Fibroblast of peridontal ligament (primary cell): ENCODE data around the gene DTX1.

Source experiments
- DNase-seq: peaks from one replicate; pipeline ENCODE4 v3.0.0-alpha.2; 2010; ENCODE audit errors: extremely low read depth

DTX1 gene

DNA sequence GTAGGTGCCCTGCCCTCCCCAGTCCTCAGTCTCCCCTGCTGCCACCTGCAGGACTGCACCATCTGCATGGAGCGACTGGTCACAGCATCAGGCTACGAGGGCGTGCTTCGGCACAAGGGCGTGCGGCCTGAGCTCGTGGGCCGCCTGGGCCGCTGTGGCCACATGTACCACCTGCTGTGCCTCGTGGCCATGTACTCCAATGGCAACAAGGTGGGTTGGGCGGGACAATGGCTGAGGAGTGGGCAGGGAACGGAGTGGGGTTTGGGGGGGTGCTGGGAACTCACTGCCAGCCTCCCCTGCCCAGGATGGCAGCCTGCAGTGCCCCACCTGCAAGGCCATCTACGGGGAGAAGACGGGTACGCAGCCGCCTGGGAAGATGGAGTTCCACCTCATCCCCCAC lies 38.2 kb downstream of the DTX1 start:
- no peak for DNase-seq

DNA sequence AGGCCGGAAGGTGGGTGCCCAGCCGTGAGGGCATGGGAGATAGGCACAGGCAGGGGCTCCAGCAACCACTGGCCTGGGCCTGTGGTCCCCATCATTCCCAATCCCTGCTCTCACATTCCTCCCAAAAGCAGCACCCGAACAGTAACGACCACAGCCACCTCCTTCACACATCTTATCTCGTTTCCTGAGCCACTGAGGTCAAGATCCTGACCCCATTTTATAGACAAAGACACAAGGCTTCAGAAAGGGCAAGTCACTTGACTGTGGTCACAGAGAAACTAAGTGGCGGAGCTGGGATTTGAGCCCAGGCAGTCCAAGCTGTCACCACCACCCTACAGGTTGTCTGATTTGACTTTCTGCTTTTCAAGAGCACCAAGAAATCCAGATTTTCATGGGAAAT lies 38.9 kb downstream of the DTX1 start:
- no peak for DNase-seq

- DNase-seq: no peak
Observed at GRCh38 chr12:113096675-113097461, 40.3 kb downstream of the DTX1 start.

- peak; percentile 15 for DNase-seq
Observed at GRCh38 chr12:113097716-113098440, 41.3 kb downstream of the DTX1 start.

- peak; percentile 74 for DNase-seq
Observed at GRCh38 chr12:113098441-113099028, 42.0 kb downstream of the DTX1 start.

DNA sequence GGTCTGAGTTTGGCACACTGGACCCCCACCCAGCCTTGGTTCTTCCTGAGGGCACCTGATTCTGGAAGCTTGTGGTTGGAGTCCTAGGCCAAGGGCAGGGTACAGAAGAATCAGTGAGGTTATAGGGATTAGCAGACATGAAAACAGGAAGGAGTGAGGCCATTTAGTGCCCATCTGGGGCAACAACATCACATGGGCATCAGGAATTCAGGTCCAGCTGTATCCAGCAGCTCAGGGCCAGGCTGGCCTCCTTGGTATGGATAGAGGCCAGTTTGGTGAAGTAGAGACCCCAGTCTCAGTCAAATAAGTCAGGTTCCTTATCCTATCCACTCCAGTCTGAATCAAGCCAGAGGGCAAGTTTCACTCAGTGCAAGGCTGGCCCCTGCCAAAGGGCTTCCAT lies 42.8 kb downstream of the DTX1 start:
- no peak for DNase-seq

DNA sequence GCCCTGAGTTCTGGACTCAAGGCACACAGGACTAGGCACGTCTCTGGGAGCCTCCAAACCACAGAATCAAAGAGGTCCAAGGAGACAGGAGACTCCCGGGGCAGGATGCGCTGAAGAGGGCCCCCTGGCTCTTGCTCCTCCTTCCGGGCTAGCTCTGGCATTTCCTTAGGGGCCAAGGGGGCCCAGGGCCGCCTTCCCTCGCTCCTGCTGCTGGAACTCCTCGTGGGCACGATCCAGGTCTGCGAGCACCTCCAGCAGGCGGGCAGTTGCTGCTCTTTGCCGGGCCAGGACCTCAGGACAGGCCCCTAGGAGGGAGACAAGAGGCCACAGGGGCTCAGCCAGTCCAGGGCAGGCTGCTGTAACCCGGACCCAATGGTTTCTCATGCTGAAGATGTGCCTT lies 43.2 kb downstream of the DTX1 start:
- DNase-seq: no peak

DNA sequence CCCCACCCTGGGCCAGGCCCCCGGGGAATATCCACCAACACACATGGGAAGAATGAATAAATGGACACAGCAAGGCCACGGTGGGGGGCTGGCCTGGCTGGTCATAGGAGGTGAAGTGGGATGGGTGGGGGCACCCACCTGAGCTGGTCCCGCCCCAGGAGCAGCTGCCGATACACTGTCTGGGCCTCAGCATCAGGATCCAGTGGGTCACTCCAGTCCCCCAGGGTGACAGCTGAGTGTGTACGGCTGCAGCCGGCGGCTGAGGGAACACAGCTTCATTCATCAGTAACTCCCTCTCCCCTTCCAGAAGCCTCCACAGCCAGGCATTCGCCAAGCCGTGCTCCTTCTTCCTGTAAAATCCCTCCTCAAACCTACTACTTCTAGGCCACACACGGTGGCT lies 45.2 kb downstream of the DTX1 start:
- DNase-seq: no peak

GRCh38 chr12:113102811-113103210 lies 46.3 kb downstream of the DTX1 start:
- DNase-seq: no peak

DNA sequence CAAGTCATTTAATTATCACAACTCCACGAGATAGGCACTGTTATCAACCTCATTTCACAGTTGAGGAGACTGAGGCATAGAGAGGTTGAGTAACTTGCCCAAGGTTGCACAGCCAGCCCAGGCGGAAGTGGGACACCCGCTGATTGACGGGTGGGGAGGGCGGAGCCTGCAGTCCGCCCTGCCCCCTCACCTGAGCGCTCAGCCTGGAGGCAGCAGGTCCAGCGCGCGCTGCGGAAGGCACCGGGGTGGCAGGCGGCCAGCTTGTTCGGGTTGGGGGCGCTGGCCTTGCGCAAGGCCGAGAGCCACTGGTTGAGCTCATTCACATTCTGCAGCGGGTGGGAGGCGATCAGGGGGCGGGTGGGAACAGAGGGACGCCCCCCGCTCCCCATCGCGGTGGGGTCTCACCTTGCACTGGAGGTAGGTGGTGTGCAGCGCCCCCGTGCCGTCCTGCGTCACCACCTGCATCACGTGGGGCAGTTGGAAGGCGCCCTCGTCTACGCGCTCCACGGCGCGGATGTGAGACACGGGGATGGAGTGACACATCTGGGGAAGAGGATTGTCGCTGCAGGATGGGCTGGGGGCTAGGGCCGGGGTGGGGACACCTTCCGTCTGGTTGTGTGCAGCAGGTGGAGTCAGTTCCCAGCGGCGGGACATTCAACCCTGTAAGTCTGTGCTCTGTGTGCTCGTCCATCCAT lies 47.4 kb downstream of the DTX1 start:
- no peak for DNase-seq

DNA sequence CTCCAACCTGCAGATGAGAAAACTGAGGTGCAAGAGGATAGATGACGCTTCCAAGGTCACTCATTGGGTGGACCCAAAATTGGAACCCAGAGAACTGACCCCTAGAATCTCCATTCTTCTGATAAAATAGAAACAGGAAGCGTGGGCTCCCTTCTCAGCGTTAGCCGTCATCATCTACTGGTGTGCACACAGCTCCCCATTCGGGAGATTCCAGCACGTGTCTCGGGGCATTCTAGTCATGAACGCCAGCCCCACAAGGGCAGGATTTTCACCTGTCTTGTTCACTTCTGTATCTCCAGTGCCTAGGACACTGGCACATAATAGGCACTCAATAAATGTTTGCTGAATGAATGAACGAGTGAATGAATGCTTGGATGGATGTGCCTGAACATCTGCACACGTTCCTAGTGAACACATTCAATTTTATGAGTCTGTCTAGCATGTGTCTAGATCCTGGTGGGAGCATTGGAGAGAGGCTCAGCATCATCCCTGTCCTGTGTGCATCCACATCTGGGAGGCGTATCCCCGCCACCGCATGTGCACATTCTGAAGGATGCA lies 48.5 kb downstream of the DTX1 start:
- no peak for DNase-seq

DNA sequence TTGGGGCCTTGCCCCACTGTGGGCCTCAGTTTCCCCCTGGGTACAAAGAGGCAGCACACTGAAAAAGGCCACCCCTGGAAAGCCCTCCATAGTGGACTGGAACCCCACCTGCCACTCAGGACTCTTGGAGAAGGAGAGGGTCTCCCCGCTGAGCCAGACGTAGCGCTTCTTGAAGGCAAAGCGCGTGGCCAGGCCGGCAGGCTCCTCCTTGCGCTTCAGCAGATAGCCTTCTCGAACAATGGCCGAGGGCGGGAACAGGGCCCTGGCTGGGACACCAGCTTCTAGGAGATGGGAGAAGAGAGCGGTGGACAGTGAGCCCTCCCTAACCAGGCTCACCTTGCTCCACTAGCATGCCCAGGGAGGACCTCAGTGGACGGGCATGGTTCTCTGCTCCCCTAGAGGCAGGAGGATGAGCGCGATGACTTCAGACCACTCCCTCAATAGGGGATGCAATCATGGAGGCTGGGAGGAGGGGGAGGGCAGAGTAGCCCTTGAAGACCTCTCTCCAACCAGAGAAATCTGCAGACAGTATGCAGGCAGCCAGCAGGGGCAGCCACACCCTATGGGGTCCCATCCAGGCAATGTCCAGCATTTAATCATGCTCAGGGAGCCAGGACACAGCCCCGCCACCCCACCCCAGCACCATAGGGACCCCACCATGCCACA lies 49.2 kb downstream of the DTX1 start:
- no peak for DNase-seq

- no peak for DNase-seq
Observed at GRCh38 chr12:113106361-113106760, 49.8 kb downstream of the DTX1 start.

GRCh38 chr12:113108308-113108707 lies 51.8 kb downstream of the DTX1 start:
- no peak for DNase-seq

DNA sequence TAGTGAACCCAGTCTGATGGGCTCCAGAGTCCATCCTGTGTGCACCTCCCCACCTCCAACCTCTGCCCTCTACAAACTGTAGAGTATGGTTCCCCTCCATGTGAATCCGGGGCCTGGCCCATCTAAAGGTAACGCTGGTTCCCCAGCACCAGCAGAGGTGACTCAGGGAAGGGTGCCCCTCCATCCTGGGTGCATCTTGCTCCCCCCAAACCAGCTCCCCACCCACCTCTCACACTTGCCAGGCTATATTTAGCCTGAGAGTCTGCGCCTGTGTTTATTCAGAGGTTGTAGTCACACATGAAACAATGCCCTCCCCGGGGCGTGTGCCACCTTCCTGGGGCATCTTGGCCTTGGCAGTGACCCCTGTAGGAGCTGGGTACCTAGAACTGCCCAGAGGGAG lies 52.8 kb downstream of the DTX1 start:
- no peak for DNase-seq

DNA sequence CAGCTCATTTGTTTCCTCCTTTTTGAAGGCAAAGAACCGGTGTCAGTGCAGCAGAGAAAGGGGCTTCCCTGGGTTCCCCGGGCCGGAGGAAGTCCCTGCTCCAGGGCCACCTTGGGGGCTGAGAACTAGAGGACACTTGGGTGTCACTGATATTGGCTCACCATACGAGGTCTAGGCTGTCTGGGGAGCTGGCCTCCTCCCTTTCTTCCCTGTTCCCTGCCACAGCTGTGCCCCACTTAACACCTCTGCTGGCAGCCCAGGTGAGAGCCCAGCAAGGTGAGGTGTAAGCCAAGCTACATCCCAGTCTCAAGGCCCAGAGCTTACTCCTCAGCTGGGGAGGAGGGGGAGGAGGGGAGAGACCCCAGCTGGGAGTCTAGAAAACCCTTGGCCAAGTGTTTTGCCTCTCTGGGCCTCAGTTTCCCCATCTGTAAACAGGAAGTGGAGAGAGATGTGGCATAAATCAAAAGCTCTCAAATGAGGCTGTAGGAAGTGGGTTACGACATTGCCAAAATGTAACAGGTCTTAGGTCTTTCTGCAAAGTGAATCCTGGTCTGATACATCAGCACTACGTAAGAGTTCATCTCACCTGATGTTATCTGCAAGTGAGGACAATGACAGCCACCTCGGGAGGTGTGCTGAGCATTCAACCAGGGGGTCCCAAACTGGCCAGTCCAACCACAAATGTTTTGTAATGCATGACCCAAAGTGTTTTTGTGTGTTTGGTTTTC lies 53.5 kb downstream of the DTX1 start:
- DNase-seq: no peak

GRCh38 chr12:113111247-113111646 lies 54.7 kb downstream of the DTX1 start:
- no peak for DNase-seq

- DNase-seq: no peak
Observed at GRCh38 chr12:113112043-113112899, 55.7 kb downstream of the DTX1 start.

GRCh38 chr12:113113397-113113796 lies 56.9 kb downstream of the DTX1 start:
- DNase-seq: no peak
